H1 (cell line): ENCODE data around the gene CEP97. TPM values are rescaled to one million over a fixed set of nuclear protein-coding genes. Genes with fewer than 3 reads are reported as not detected.
A peak's percentile ranks its signal among the peaks of the same experiment; 100 is the strongest.
"Not testable (repeated sequence)": the region's sequence is repeated elsewhere in the genome, so short reads cannot be mapped to it uniquely, and the experiment has no call there.

ENCODE experiments used
- CTCF ChIA-PET: fragments of 300-600 bp; sonication (Branson Sonifier 250); formaldehyde crosslinking; loops from one replicate; lab custom pipeline; 2021; ENCODE audit not compliant: partially characterized antibody; lab: Charles Lee
- POLR2A ChIA-PET: fragments of 300-600 bp; sonication (Branson Sonifier 250); formaldehyde crosslinking; loops from one replicate; lab custom pipeline; 2021; ENCODE audit warnings: inconsistent platforms; ENCODE audit not compliant: partially characterized antibody; lab: Charles Lee
- DNase-seq, 2 experiments: peaks; one replicate each; pipeline versions ENCODE4 v3.0.0 to v3.0.0-alpha.2; 2010 to 2022; ENCODE audit warnings: low spot score in 2 of 2, low read depth in 1 of 2, mixed read lengths in 1 of 2
- FAIRE-seq: peaks from 2 replicates; lab custom pipeline; 2011; peaks lifted over from hg19 to GRCh38; lab: Jason Lieb, UNC
- H2AFZ ChIP-seq: 2 replicates; pipeline ENCODE4 v1.8.1; 2012; ENCODE audit warnings: low read length, inconsistent platforms
- H2AK5ac ChIP-seq: 2 replicates; pipeline ENCODE4 v1.6.1; 2013; ENCODE audit warnings: low read depth, low read length
- H2BK120ac ChIP-seq: replicated peaks from 2 replicates; pipeline ENCODE3; 2013; ENCODE audit warnings: low read depth, low read length, inconsistent platforms
- H2BK12ac ChIP-seq: 2 replicates; pipeline ENCODE4 v1.6.1; 2013; ENCODE audit warnings: low read depth, low read length
- H2BK15ac ChIP-seq: 2 replicates; pipeline ENCODE4 v1.6.1; 2013; ENCODE audit warnings: low read length
- H2BK20ac ChIP-seq: 2 replicates; pipeline ENCODE4 v1.6.1; 2013; ENCODE audit warnings: low read length
- H2BK5ac ChIP-seq: 2 replicates; pipeline ENCODE4 v1.6.1; 2013; ENCODE audit warnings: low read depth, low read length
- H3K14ac ChIP-seq: 2 replicates; pipeline ENCODE4 v1.6.1; 2013; ENCODE audit warnings: inconsistent platforms; ENCODE audit not compliant: insufficient read length
- H3K18ac ChIP-seq: 2 replicates; pipeline ENCODE4 v1.6.1; 2013; ENCODE audit warnings: low read length; ENCODE audit errors: extremely low read depth
- H3K23ac ChIP-seq: 2 replicates; pipeline ENCODE4 v1.6.1; 2013; ENCODE audit warnings: inconsistent platforms; ENCODE audit not compliant: insufficient read length
- H3K23me2 ChIP-seq: 2 replicates; pipeline ENCODE4 v1.6.1; 2013; ENCODE audit warnings: low read depth, low read length
- H3K27ac ChIP-seq: 2 replicates; pipeline ENCODE4 v1.6.1; 2011; ENCODE audit warnings: low read depth, low read length, inconsistent platforms
- H3K27me3 ChIP-seq, 4 experiments: replicated peaks in 1 of 4; 1 replicate in 1 of 4; 2 replicates in 3 of 4; pipeline versions ENCODE4 v1.6.1 to v1.8.1; 2011 to 2013; ENCODE audit warnings: low read length in 3 of 4, mild to moderate bottlenecking in 3 of 4, inconsistent platforms in 2 of 4, mixed read lengths in 2 of 4, moderate library complexity in 1 of 4; ENCODE audit not compliant: control insufficient read depth in 3 of 4, insufficient read depth in 3 of 4; ENCODE audit errors: extremely low read depth in 1 of 4
- H3K36me3 ChIP-seq, 4 experiments: 2 replicates each; pipeline versions ENCODE4 v1.6.1 to v1.8.1; 2011 to 2013; ENCODE audit warnings: mild to moderate bottlenecking in 4 of 4, low read length in 3 of 4, moderate library complexity in 2 of 4, control low read depth in 1 of 4, inconsistent platforms in 1 of 4; ENCODE audit not compliant: insufficient read depth in 4 of 4, control insufficient read depth in 2 of 4
- H3K4ac ChIP-seq: replicated peaks from 2 replicates; pipeline ENCODE3; 2013; ENCODE audit warnings: low read length, low read depth, mixed read lengths, inconsistent platforms; ENCODE audit not compliant: insufficient read length
- H3K4me1 ChIP-seq, 4 experiments: replicated peaks in 1 of 4; 1 replicate in 1 of 4; 2 replicates in 3 of 4; pipeline versions ENCODE4 v1.6.1 to v1.8.1; 2011 to 2013; ENCODE audit warnings: low read length in 3 of 4, inconsistent platforms in 2 of 4, mixed read lengths in 1 of 4; ENCODE audit not compliant: insufficient read depth in 4 of 4, control insufficient read depth in 3 of 4
- H3K4me2 ChIP-seq, 2 experiments: 2 replicates each; pipeline versions ENCODE4 v1.6.1 to v1.8.1; 2011 to 2013; ENCODE audit warnings: low read depth in 2 of 2, low read length in 2 of 2, control low read depth in 1 of 2, inconsistent platforms in 1 of 2, mild to moderate bottlenecking in 1 of 2; ENCODE audit not compliant: insufficient read depth in 1 of 2
- H3K4me3 ChIP-seq, 4 experiments: fragments of 200-600, 300-600 bp in 1 of 4; sonication (generic), shearing (Covaris generic), sonication (Bioruptor Twin) in 1 of 4; 2 replicates each; pipeline versions ENCODE4 v1.5.1 to v1.8.1; 2011 to 2016; ENCODE audit warnings: low read length in 4 of 4, low read depth in 3 of 4, control low read depth in 2 of 4, inconsistent platforms in 2 of 4, mild to moderate bottlenecking in 2 of 4, mixed read lengths in 1 of 4, moderate library complexity in 1 of 4; ENCODE audit not compliant: insufficient read depth in 2 of 4; ENCODE audit errors: extremely low read depth in 1 of 4
- H3K56ac ChIP-seq: replicated peaks from 2 replicates; pipeline ENCODE3; 2013; ENCODE audit warnings: low read depth, mild to moderate bottlenecking, mixed read lengths, low read length, inconsistent platforms; ENCODE audit not compliant: insufficient read length
- H3K79me1 ChIP-seq: 2 replicates; pipeline ENCODE4 v1.6.1; 2013; ENCODE audit warnings: low read depth, low read length, control low read depth
- H3K79me2 ChIP-seq, 2 experiments: 2 replicates each; pipeline versions ENCODE4 v1.6.1 to v1.8.1; 2012 to 2013; ENCODE audit warnings: low read length in 2 of 2, mild to moderate bottlenecking in 2 of 2, inconsistent platforms in 1 of 2; ENCODE audit not compliant: insufficient read depth in 2 of 2, control insufficient read depth in 1 of 2
- H3K9ac ChIP-seq, 4 experiments: replicated peaks in 1 of 4; 1 replicate in 1 of 4; 2 replicates in 3 of 4; pipeline versions ENCODE4 v1.6.1 to v1.8.1; 2011 to 2013; ENCODE audit warnings: low read depth in 3 of 4, low read length in 3 of 4, control low read depth in 2 of 4, mild to moderate bottlenecking in 2 of 4, moderate library complexity in 2 of 4, inconsistent platforms in 1 of 4; ENCODE audit errors: extremely low read depth in 1 of 4
- H3K9me3 ChIP-seq, 2 experiments: 2 replicates each; pipeline versions ENCODE4 v1.6.1 to v1.8.1; 2012 to 2013; ENCODE audit warnings: mild to moderate bottlenecking in 2 of 2, moderate library complexity in 2 of 2, control low read depth in 1 of 2, inconsistent platforms in 1 of 2, low read depth in 1 of 2, low read length in 1 of 2, mixed read lengths in 1 of 2; ENCODE audit not compliant: insufficient read depth in 2 of 2
- H4K20me1 ChIP-seq, 2 experiments: replicated peaks in 1 of 2; 2 replicates each; pipeline versions ENCODE3 to v1.8.1; 2011 to 2013; ENCODE audit warnings: inconsistent platforms in 2 of 2, low read length in 2 of 2, mild to moderate bottlenecking in 1 of 2; ENCODE audit not compliant: insufficient read depth in 2 of 2, control insufficient read depth in 1 of 2
- H4K5ac ChIP-seq: 2 replicates; pipeline ENCODE4 v1.6.1; 2013; ENCODE audit warnings: low read length, low read depth, mixed read lengths, inconsistent platforms; ENCODE audit not compliant: insufficient read length
- H4K8ac ChIP-seq: 2 replicates; pipeline ENCODE4 v1.8.0; 2013; ENCODE audit warnings: mild to moderate bottlenecking, moderate library complexity, low read length, inconsistent platforms; ENCODE audit not compliant: insufficient read depth; ENCODE audit errors: extremely low read depth
- H4K91ac ChIP-seq: replicated peaks from 2 replicates; pipeline ENCODE3; 2013; ENCODE audit warnings: low read length, mixed read lengths, inconsistent platforms; ENCODE audit not compliant: insufficient read length
- WGBS, 2 experiments: shearing (Covaris generic) in 1 of 2; methylation state at CpG; one replicate each; pipeline versions ENCODE4 v1.1.6 to v1.1.7; 2013 to 2015; ENCODE audit warnings: low lambda C conversion rate in 2 of 2, mixed read lengths in 2 of 2, inconsistent platforms in 1 of 2, low coverage in 1 of 2, missing lambda C conversion rate in 1 of 2; ENCODE audit not compliant: insufficient replicate concordance in 2 of 2, insufficient coverage in 1 of 2, insufficient read length in 1 of 2; ENCODE audit errors: extremely low coverage in 1 of 2, missing lambda C conversion rate in 1 of 2; 5-methylcytosine and 5-hydroxymethylcytosine counted together
- polyA plus RNA-seq, 7 experiments: library from polyadenylated mRNA; depleted of rRNA in 3 of 7; stranded (reverse) in 5 of 7; unstranded in 2 of 7; fragments of >200 nt in 5 of 7; fragments of 200-250 nt in 2 of 7; gene quantifications; 1 replicate in 5 of 7; 2 replicates in 1 of 7; 4 replicates in 1 of 7; pipeline versions ENCODE4 v1.2.1 to v1.2.3, GENCODE V29; 2011 to 2013; ENCODE audit warnings: missing spikeins in 2 of 7, mixed read lengths in 2 of 7
- total RNA-seq: library from RNA; stranded (reverse); fragmentation: NEBNext Ultra II Directional; extraction: Animal tissue kit (Norgen Biotek cat#: 25700); gene quantifications from 2 replicates; pipeline ENCODE4 v1.2.1, GENCODE V29; 2021

Gene CEP97
- total and polyA plus RNA-seq, 2 of the 8 experiments (the other 6 are each of a cell fraction or from before 2014, with no cell fraction given): 1.6 to 13.2 TPM

GRCh38 chr3:101678837-101679236 is 45.6 kb upstream of the CEP97 start:
- POLR2A ChIA-PET: interaction anchor here (0.6 to 18.4 kb wide), 11 partner anchors 7 to 1022 kb away, joined by 3 to 308 read pairs (median 3); partner anchors contain the start of genes NFKBIZ, PCNP, RPL24 and TRMT10C
- not testable (repeated sequence) for H2BK120ac ChIP-seq, H2BK5ac ChIP-seq, H3K27me3 ChIP-seq, H2BK15ac ChIP-seq, H3K27ac ChIP-seq, H4K5ac ChIP-seq, H2AFZ ChIP-seq, H2AK5ac ChIP-seq, H4K91ac ChIP-seq, H3K23ac ChIP-seq, H3K9me3 ChIP-seq, DNase-seq, H3K4me3 ChIP-seq, H3K23me2 ChIP-seq, H3K79me1 ChIP-seq, H3K4ac ChIP-seq, H3K14ac ChIP-seq, H2BK12ac ChIP-seq, H2BK20ac ChIP-seq, H3K9ac ChIP-seq, H4K8ac ChIP-seq, H3K56ac ChIP-seq, H3K4me1 ChIP-seq, H3K4me2 ChIP-seq, H3K18ac ChIP-seq
- WGBS, 2 experiments: 92% methylated on average over 2 of the region's 2 CpGs; no CpG with 5 or more reads in 1 of the 2 experiments
- CTCF ChIA-PET: interaction anchor here (0.8 to 4.6 kb wide), 4 partner anchors 7 to 26 kb away, joined by 3 to 29 read pairs (median 12); partner anchors contain the start of gene RPL24
- FAIRE-seq: peak; percentile 45
- H4K20me1 ChIP-seq: peaks cover 5 to 16% of the 10 kb centered on the region in 2 experiments
- H3K36me3 ChIP-seq: peaks cover 21 to 43% (median 38%) of the 10 kb centered on the region in 4 experiments
- H3K79me2 ChIP-seq: peaks cover 0 to 26% of the 10 kb centered on the region in 2 experiments; a peak in 2 of 4 replicates
